ENCODE data around the gene IER3IP1. TPM values are rescaled to one million over a fixed set of nuclear protein-coding genes. Genes with fewer than 3 reads are reported as not detected.

IER3IP1 gene
- total and polyA plus RNA-seq, 2 of the 4 experiments (the other 2 are of a cell fraction), result 7.0 to 11.7 TPM

GRCh38 chr18:47180765-47181164 is 4.6 kb upstream of the IER3IP1 start:
- ChIA-PET POLR2A (ENCODE audit: unreplicated experiment) (no interaction called here), CTCF (no interaction called here)
- Histone ChIP-seq H3K4me3 (ENCODE audit: insufficient read depth, low read depth, low read length) (no peak overlapping the region), H3K18ac (ENCODE audit: low read depth, low read length) (no peak overlapping the region), H3K27me3 (ENCODE audit: control insufficient read depth, insufficient read depth, low read length) (peaks cover 4% of the 10 kb centered on the region), H3K4me2 (ENCODE audit: low read depth, low read length) (no peak overlapping the region), H3K14ac (replicated peaks; ENCODE audit: low read depth, low read length) (no peak overlapping the region), H2AFZ (replicated peaks; ENCODE audit: low read length, poor library complexity) (no peak overlapping the region), H2AK9ac (replicated peaks; ENCODE audit: low read depth, low read length, poor library complexity) (no peak overlapping the region), H3K56ac (ENCODE audit: extremely low read depth, insufficient read depth, low read length) (no peak overlapping the region), H2BK5ac (ENCODE audit: low read depth, low read length, poor library complexity, severe bottlenecking) (no peak overlapping the region), H2BK15ac (ENCODE audit: low read depth, low read length) (no peak overlapping the region), H4K91ac (ENCODE audit: insufficient read depth, low read depth, low read length) (no peak overlapping the region), H3K4me1 (ENCODE audit: control insufficient read depth, insufficient read depth, low read length) (no peaks in the 10 kb centered on the region), H3K27ac (ENCODE audit: insufficient read depth, low read length) (no peak overlapping the region), H3K4ac (ENCODE audit: low read depth, low read length) (no peak overlapping the region), H2BK120ac (ENCODE audit: low read depth, low read length) (no peak overlapping the region), H3K9me1 (ENCODE audit: insufficient read depth, low read length) (no peaks in the 10 kb centered on the region), H4K20me1 (ENCODE audit: insufficient read depth, low read length) (no peaks in the 10 kb centered on the region), H3K9ac (ENCODE audit: low read depth, low read length) (no peak overlapping the region), H4K8ac (ENCODE audit: low read depth in 2 of 2, low read length in 2 of 2) (no peak overlapping the region), H4K5ac (ENCODE audit: low read depth, low read length) (no peak overlapping the region), H3K23ac (ENCODE audit: low read depth, low read length) (no peak overlapping the region), H3K36me3 (ENCODE audit: control insufficient read depth, insufficient read depth, low read length) (no peaks in the 10 kb centered on the region), H2AK5ac (ENCODE audit: low read depth, low read length) (no peak overlapping the region), H2BK20ac (ENCODE audit: low read depth, low read length) (no peak overlapping the region), H3K79me1 (ENCODE audit: low read depth in 1 of 2, low read length in 2 of 2) (peaks cover 0 to 2% of the 10 kb centered on the region in 2 experiments; a peak in 1 of 4 replicates), H3K9me3 (ENCODE audit: control insufficient read depth, insufficient read depth, low read length) (no peaks in the 10 kb centered on the region)
- no TSS peak for BruUV-seq (replicated peaks)
- ATAC-seq (ENCODE audit: low read depth) (no peak), DNase-seq (no peak)
- in situ Hi-C loops (cut with MboI; ENCODE audit: low sequenced_read_pairs), result no loop called here
- dilution Hi-C loops (cut with HindIII; ENCODE audit: low sequenced_read_pairs, unreplicated experiment), result no loop called here
- WGBS, 2 experiments (ENCODE audit: extremely low coverage in 2 of 2, insufficient read length in 1 of 2), result no CpG with 5 or more reads among the region's 3 CpGs
- TF ChIP-seq MAZ (IDR thresholded peaks at IDR 0.05; ENCODE audit: borderline replicate concordance, low read depth, low read length) (no peak), CEBPB (IDR thresholded peaks at IDR 0.05; ENCODE audit: low read depth, low read length) (no peak)
- intact Hi-C loops (cut with micrococcal nuclease), result no loop called here

All from IMR-90 (cell line).